BE2C (cell line): ENCODE results near the gene UPB1.
"Not testable (repeated sequence)": the region's sequence is repeated elsewhere in the genome, so short reads cannot be mapped to it uniquely, and the experiment has no call there.

Experiments
- DNase-seq: peaks from one replicate; pipeline ENCODE4 v3.0.0-alpha.2; 2020
- H3K27me3 ChIP-seq: fragments of 250-450 bp; sonication (Bioruptor Pico); 2 replicates; pipeline ENCODE4 v1.5.1; 2020; ENCODE audit warnings: mild to moderate bottlenecking
- H3K36me3 ChIP-seq: fragments of 250-450 bp; sonication (Bioruptor Pico); 2 replicates; pipeline ENCODE4 v1.5.1; 2020; ENCODE audit warnings: mild to moderate bottlenecking
- H3K4me1 ChIP-seq: fragments of 250-450 bp; sonication (Bioruptor Pico); 2 replicates; pipeline ENCODE4 v1.5.1; 2020
- H3K4me3 ChIP-seq: 2 replicates; pipeline ENCODE4 v1.5.1; 2011; ENCODE audit warnings: low read depth, low read length
- H3K9me3 ChIP-seq: fragments of 250-450 bp; sonication (Bioruptor Pico); 2 replicates; pipeline ENCODE4 v1.5.1; 2020
- TF ChIP-seq, protein P1 (sequence below): IDR thresholded peaks from 2 replicates; pipeline ENCODE4 v1.5.1; 2012; ENCODE audit warnings: mild to moderate bottlenecking, low read depth, low read length

UPB1 gene

GRCh38 chr22:24521791-24522245 lies 26.7 kb downstream of the UPB1 start:
- DNase-seq, result peak; percentile 68
- peaks cover 27% of the 10 kb centered on the region for H3K4me1 ChIP-seq
- H3K36me3 ChIP-seq, result no peaks in the 10 kb centered on the region
- TF ChIP-seq, protein P1, sequence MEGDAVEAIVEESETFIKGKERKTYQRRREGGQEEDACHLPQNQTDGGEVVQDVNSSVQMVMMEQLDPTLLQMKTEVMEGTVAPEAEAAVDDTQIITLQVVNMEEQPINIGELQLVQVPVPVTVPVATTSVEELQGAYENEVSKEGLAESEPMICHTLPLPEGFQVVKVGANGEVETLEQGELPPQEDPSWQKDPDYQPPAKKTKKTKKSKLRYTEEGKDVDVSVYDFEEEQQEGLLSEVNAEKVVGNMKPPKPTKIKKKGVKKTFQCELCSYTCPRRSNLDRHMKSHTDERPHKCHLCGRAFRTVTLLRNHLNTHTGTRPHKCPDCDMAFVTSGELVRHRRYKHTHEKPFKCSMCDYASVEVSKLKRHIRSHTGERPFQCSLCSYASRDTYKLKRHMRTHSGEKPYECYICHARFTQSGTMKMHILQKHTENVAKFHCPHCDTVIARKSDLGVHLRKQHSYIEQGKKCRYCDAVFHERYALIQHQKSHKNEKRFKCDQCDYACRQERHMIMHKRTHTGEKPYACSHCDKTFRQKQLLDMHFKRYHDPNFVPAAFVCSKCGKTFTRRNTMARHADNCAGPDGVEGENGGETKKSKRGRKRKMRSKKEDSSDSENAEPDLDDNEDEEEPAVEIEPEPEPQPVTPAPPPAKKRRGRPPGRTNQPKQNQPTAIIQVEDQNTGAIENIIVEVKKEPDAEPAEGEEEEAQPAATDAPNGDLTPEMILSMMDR, result peak; percentile 74
- H3K9me3 ChIP-seq, result no peaks in the 10 kb centered on the region; the same call in 1 of the 2 replicates
- no peaks in the 10 kb centered on the region for H3K27me3 ChIP-seq
- no peak overlapping the region for H3K4me3 ChIP-seq

- Histone ChIP-seq H3K4me1 (peaks cover 23% of the 10 kb centered on the region), H3K36me3 (no peaks in the 10 kb centered on the region), H3K9me3 (no peaks in the 10 kb centered on the region), H3K4me3 (no peak overlapping the region), H3K27me3 (no peaks in the 10 kb centered on the region)
- DNase-seq, result peak; percentile 62
- TF ChIP-seq, protein P1, result no peak
Observed at GRCh38 chr22:24523873-24524272, 28.7 kb downstream of the UPB1 start.

DNA sequence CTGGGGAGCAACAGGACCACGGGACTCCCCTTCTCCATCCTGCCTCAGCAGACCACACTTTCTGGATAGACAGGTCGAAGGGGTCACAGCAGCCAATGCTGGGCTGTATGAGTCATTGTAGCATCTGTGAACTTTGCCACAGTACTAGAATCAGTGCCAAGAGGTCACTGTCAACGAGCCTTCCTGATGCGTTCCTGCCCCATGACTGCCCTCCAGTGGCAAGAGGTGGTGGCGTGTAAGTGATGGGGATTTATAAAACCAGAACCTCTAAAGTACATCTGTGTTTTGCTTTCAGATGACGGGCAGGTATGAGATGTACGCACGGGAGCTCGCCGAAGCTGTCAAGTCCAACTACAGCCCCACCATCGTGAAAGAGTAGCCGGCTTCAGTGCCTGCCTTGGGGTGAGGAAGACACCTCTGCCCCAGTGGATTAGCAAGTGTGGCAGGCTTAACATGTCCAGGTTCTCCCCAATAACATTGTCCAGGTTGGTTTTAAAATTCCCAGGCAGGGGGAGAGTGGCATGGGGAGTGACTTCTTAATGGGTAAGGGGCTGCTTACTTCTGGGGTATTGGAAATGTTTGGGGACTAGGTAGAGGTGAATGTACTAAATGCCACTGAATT lies 30.4 kb downstream of the UPB1 start:
- Histone ChIP-seq H3K4me1 (peaks cover 23% of the 10 kb centered on the region), H3K4me3 (no peak overlapping the region), H3K27me3 (no peaks in the 10 kb centered on the region), H3K9me3 (no peaks in the 10 kb centered on the region), H3K36me3 (no peaks in the 10 kb centered on the region)
- DNase-seq, result peak; percentile 80
- TF ChIP-seq, protein P1, result peak; percentile 98

- H3K4me1 ChIP-seq, result peaks cover 23% of the 10 kb centered on the region
- DNase-seq, result no peak
- TF ChIP-seq, protein P1, result no peak
- no peaks in the 10 kb centered on the region for H3K9me3 ChIP-seq
- H3K4me3 ChIP-seq, result no peak overlapping the region
- H3K36me3 ChIP-seq, result no peaks in the 10 kb centered on the region
- H3K27me3 ChIP-seq, result no peaks in the 10 kb centered on the region
Observed at GRCh38 chr22:24526191-24526590, 31.1 kb downstream of the UPB1 start.

GRCh38 chr22:24529898-24530297 lies 34.8 kb downstream of the UPB1 start:
- Histone ChIP-seq H3K4me1 (peaks cover 2% of the 10 kb centered on the region; the same call in 1 of the 2 replicates), H3K36me3 (no peaks in the 10 kb centered on the region), H3K27me3 (no peaks in the 10 kb centered on the region), H3K9me3 (no peaks in the 10 kb centered on the region), H3K4me3 (no peak overlapping the region)
- TF ChIP-seq, protein P1, result no peak
- no peak for DNase-seq

- not testable (repeated sequence) for H3K36me3 ChIP-seq, DNase-seq, H3K9me3 ChIP-seq, H3K4me3 ChIP-seq, H3K27me3 ChIP-seq, H3K4me1 ChIP-seq
Observed at GRCh38 chr22:24530968-24531367, 35.8 kb downstream of the UPB1 start.

DNA sequence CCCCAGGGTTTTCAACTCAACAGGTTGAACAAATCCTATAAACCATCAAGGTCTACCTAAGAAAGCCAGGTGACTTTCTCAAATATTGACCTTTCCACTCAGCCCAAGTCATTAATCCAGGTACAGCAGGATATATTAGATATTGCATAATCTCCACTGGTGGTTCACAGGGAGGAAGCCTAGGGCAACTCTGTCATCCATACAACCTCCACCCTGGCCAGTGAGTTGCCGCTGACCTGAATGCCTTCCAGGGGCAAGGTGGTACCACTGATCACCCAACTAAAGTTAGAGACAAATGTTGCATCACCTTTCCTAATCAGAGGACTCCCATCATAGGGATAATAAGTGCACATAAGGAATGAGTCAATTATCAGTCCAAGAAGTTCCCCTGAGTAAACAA lies 36.9 kb downstream of the UPB1 start:
- no peaks in the 10 kb centered on the region for H3K27me3 ChIP-seq
- no peak for DNase-seq
- H3K36me3 ChIP-seq, result no peaks in the 10 kb centered on the region
- no peaks in the 10 kb centered on the region for H3K4me1 ChIP-seq
- no peak overlapping the region for H3K4me3 ChIP-seq
- H3K9me3 ChIP-seq, result no peaks in the 10 kb centered on the region
- TF ChIP-seq, protein P1, result no peak
